HEK293 (cell line): ENCODE results near the gene DNMT3A.

Experiments
- IKZF3 ChIP-seq: fragments of 450-650 bp; IDR thresholded peaks from 2 replicates; pipeline ENCODE4 v1.5.0; 2018; ENCODE audit warnings: missing biosample characterization, mild to moderate bottlenecking, missing genetic modification characterization, moderate library complexity
- KLF1 ChIP-seq: fragments of 450-650 bp; formaldehyde crosslinking; IDR thresholded peaks from 2 replicates; pipeline ENCODE4 v1.5.1; 2016; ENCODE audit warnings: missing biosample characterization, missing genetic modification characterization
- MEIS1 ChIP-seq: sonication (generic); formaldehyde crosslinking; IDR thresholded peaks from 2 replicates; pipeline ENCODE4 v1.8.1; 2022; ENCODE audit warnings: missing genetic modification reagents, mild to moderate bottlenecking, borderline replicate concordance
- ZBTB1 ChIP-seq: fragments of 450-650 bp; formaldehyde crosslinking; IDR thresholded peaks from 2 replicates; pipeline ENCODE4 v1.5.1; 2016; ENCODE audit warnings: missing biosample characterization, missing genetic modification characterization
- ZBTB49 ChIP-seq: fragments of 450-650 bp; formaldehyde crosslinking; IDR thresholded peaks from 2 replicates; pipeline ENCODE4 v1.5.1; 2016; ENCODE audit warnings: missing biosample characterization, missing genetic modification characterization, low read depth
- ZNF175 ChIP-seq: fragments of 450-650 bp; formaldehyde crosslinking; IDR thresholded peaks from 2 replicates; pipeline ENCODE4 v1.5.1; 2016; ENCODE audit warnings: missing biosample characterization, missing genetic modification characterization
- ZNF223 ChIP-seq: fragments of 450-650 bp; formaldehyde crosslinking; IDR thresholded peaks from 2 replicates; pipeline ENCODE4 v1.5.1; 2016; ENCODE audit warnings: missing biosample characterization, missing genetic modification characterization
- ZNF354C ChIP-seq: fragments of 450-650 bp; formaldehyde crosslinking; IDR thresholded peaks from 2 replicates; pipeline ENCODE4 v1.5.1; 2016; ENCODE audit warnings: missing biosample characterization, missing genetic modification characterization, low read depth, borderline replicate concordance
- ZNF449 ChIP-seq: fragments of 450-650 bp; formaldehyde crosslinking; IDR thresholded peaks from 2 replicates; pipeline ENCODE4 v1.5.1; 2017; ENCODE audit warnings: missing biosample characterization, mild to moderate bottlenecking, missing genetic modification characterization, moderate library complexity
- ZNF558 ChIP-seq: fragments of 450-650 bp; formaldehyde crosslinking; IDR thresholded peaks from 2 replicates; pipeline ENCODE4 v1.5.1; 2016; ENCODE audit warnings: missing biosample characterization, missing genetic modification characterization
- ZNF600 ChIP-seq: fragments of 450-650 bp; formaldehyde crosslinking; IDR thresholded peaks from 2 replicates; pipeline ENCODE4 v1.5.1; 2016; ENCODE audit warnings: missing biosample characterization, missing genetic modification characterization
- ZNF629 ChIP-seq: fragments of 450-650 bp; formaldehyde crosslinking; IDR thresholded peaks from 2 replicates; pipeline ENCODE4 v1.5.1; 2017; ENCODE audit warnings: missing biosample characterization, missing genetic modification characterization
- TF ChIP-seq, protein P1 (sequence below): fragments of 450-650 bp; formaldehyde crosslinking; IDR thresholded peaks from 2 replicates; pipeline ENCODE4 v1.5.1; 2016; ENCODE audit warnings: missing biosample characterization, missing genetic modification characterization

DNA sequence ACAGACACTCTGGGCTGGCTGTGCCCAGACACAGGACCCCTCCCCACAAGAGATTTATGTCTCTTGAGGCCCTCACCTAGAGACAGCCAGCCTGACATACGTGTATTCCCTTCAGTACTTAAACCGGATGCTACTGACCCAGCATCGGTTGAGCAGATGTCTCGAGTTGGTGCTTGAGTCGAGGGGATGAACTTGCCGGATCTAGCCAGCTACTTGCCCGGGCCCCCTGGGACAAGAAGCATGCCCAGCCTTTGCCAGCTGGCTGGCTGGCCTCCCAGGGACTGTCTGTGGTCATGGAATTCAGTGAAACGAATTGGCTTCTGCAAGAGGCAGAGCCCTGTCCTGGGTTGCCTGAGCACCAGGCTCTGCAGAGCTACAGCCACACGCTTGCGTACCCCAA is 36.0 kb downstream of the DNMT3A start:
- TF ChIP-seq MEIS1 (CRISPR knock-in tag) (no peak), ZNF558 (no peak), ZNF175 (tag by site-specific recombination) (no peak), ZNF629 (tag by site-specific recombination) (no peak), ZNF354C (tag by site-specific recombination) (no peak), ZNF449 (tag by site-specific recombination) (no peak), IKZF3 (tag by site-specific recombination) (no peak), ZBTB49 (tag by site-specific recombination) (no peak), ZNF223 (tag by site-specific recombination) (no peak), KLF1 (tag by site-specific recombination) (no peak), ZBTB1 (tag by site-specific recombination) (no peak), ZNF600 (tag by site-specific recombination) (no peak)
- TF ChIP-seq, protein P1, sequence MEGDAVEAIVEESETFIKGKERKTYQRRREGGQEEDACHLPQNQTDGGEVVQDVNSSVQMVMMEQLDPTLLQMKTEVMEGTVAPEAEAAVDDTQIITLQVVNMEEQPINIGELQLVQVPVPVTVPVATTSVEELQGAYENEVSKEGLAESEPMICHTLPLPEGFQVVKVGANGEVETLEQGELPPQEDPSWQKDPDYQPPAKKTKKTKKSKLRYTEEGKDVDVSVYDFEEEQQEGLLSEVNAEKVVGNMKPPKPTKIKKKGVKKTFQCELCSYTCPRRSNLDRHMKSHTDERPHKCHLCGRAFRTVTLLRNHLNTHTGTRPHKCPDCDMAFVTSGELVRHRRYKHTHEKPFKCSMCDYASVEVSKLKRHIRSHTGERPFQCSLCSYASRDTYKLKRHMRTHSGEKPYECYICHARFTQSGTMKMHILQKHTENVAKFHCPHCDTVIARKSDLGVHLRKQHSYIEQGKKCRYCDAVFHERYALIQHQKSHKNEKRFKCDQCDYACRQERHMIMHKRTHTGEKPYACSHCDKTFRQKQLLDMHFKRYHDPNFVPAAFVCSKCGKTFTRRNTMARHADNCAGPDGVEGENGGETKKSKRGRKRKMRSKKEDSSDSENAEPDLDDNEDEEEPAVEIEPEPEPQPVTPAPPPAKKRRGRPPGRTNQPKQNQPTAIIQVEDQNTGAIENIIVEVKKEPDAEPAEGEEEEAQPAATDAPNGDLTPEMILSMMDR, result no peak
